ENCODE results near the gene TP53.
"Not testable (repeated sequence)": the region's sequence is repeated elsewhere in the genome, so short reads cannot be mapped to it uniquely, and the experiment has no call there.

GRCh38 chr17:7641635-7642034, 45.7 kb downstream of the TP53 start:
- not testable (repeated sequence) for TF ChIP-seq CTCF (IDR thresholded peaks at IDR 0.05 in 2 of 3, conservative IDR thresholded peaks at IDR 0.05 in 1 of 3; ENCODE audit: insufficient read depth in 2 of 3, low read depth in 1 of 3, low read length in 3 of 3); GTF2F1 (IDR thresholded peaks at IDR 0.05; ENCODE audit: low read depth, low read length); XRCC3 (IDR thresholded peaks at IDR 0.05); ATF2 (CRISPR knock-in tag; IDR thresholded peaks at IDR 0.05); SP2 (IDR thresholded peaks at IDR 0.05; ENCODE audit: extremely low read depth, low read depth, low read length, poor library complexity, severe bottlenecking); ZNF24 (IDR thresholded peaks at IDR 0.05); PHF21A (IDR thresholded peaks at IDR 0.05; ENCODE audit: borderline replicate concordance, low read depth); REST (IDR thresholded peaks at IDR 0.05; ENCODE audit: borderline replicate concordance); REST (CRISPR knock-in tag; IDR thresholded peaks at IDR 0.05; ENCODE audit: low read depth)
- TF ChIP-seq ASH1L (IDR thresholded peaks at IDR 0.05; ENCODE audit: borderline replicate concordance, low read depth, partially characterized antibody), result peak; percentile 48
